ENCODE results near the gene TIMM10B.

TIMM10B gene

DNA sequence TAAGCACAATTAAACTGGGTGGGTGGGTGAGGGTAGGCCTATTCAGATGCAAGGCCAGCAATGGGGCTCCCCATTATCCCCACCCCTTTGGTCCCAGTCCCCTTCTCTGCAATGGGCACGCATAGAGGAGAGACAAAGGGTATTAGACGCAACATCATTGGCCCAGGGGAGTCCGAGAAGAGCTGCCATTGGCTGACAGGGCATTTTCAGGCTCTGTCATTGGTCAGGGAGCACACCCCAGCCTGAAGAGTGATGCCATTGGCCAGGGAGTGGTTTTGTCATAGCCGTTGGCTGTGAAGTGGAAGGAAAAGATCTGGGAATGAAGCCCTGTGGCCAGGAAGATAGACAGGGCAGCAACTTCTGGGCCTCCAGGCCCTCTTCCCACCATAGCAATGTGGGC is 4.7 kb upstream of the TIMM10B start:
- H2AFZ ChIP-seq (ENCODE audit: low read length), result no peak overlapping the region
- H3K4me1 ChIP-seq (ENCODE audit: insufficient read depth, low read length, severe bottlenecking), result peaks cover 17% of the 10 kb centered on the region
- no peak overlapping the region for H3K9ac ChIP-seq (ENCODE audit: low read length)
- H3F3A ChIP-seq (ENCODE audit: insufficient read depth, low read length), result no peaks in the 10 kb centered on the region
- H4K20me1 ChIP-seq (ENCODE audit: insufficient read depth, low read length), result no peaks in the 10 kb centered on the region
- no peak overlapping the region for H3K4me3 ChIP-seq (ENCODE audit: low read depth, low read length, poor library complexity, severe bottlenecking)
- H3K79me2 ChIP-seq (ENCODE audit: insufficient read depth, low read length), result peaks cover 8% of the 10 kb centered on the region
- no peak overlapping the region for H3K4me2 ChIP-seq (ENCODE audit: low read length)
- TF ChIP-seq, protein P1, sequence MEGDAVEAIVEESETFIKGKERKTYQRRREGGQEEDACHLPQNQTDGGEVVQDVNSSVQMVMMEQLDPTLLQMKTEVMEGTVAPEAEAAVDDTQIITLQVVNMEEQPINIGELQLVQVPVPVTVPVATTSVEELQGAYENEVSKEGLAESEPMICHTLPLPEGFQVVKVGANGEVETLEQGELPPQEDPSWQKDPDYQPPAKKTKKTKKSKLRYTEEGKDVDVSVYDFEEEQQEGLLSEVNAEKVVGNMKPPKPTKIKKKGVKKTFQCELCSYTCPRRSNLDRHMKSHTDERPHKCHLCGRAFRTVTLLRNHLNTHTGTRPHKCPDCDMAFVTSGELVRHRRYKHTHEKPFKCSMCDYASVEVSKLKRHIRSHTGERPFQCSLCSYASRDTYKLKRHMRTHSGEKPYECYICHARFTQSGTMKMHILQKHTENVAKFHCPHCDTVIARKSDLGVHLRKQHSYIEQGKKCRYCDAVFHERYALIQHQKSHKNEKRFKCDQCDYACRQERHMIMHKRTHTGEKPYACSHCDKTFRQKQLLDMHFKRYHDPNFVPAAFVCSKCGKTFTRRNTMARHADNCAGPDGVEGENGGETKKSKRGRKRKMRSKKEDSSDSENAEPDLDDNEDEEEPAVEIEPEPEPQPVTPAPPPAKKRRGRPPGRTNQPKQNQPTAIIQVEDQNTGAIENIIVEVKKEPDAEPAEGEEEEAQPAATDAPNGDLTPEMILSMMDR (IDR thresholded peaks at IDR 0.05; ENCODE audit: low read length), result no peak
- TF ChIP-seq EZH2 (IDR thresholded peaks at IDR 0.05; ENCODE audit: borderline replicate concordance, low read length), result no peak
- no peaks in the 10 kb centered on the region for H3K9me2 ChIP-seq (ENCODE audit: low read depth, low read length)
- no peaks in the 10 kb centered on the region for H3K9me3 ChIP-seq (ENCODE audit: low read length)
- peaks cover 40% of the 10 kb centered on the region for H3K36me3 ChIP-seq (ENCODE audit: insufficient read depth, low read length)
- no peaks in the 10 kb centered on the region for H3K27me3 ChIP-seq (ENCODE audit: insufficient read depth, low read length)
- no peak overlapping the region for H3K27ac ChIP-seq (ENCODE audit: low read depth, low read length, poor library complexity, severe bottlenecking)

DNA sequence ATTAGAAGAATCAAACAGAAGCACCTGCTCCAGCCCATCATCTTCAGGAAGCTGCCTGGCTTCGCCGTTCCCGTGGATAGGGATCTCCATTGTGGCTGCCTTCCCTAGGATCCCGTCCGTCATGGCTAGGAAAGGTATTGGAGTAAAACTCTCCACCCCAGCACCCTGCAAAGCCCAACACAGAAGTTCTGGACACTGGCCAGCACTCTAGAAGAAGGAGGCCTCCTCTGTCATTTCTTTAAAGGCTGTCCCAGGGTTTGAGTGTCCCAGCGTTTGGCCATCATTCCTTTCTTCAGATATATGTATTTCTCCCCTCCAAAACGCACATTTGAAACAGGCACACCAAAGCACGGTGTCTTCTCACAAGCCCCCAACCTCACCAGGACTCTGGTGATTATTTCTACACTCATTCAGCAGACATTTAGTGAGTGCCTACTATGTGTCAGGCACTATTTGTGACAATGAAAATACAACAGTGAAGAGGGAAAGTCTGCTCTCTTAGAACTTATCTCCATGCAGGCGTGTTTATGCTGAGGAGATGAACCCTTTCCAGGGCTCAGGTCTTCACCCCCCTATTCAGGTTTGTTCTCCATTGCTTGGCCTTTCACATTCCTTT is 894 bp upstream of the TIMM10B start:
- no peaks in the 10 kb centered on the region for H3K9me3 ChIP-seq (ENCODE audit: low read length)
- peak overlapping the region; percentile 98 for H3K9ac ChIP-seq (ENCODE audit: low read length)
- H2AFZ ChIP-seq (ENCODE audit: low read length), result no peak overlapping the region
- H3K4me2 ChIP-seq (ENCODE audit: low read length), result peak overlapping the region; percentile 98
- H3F3A ChIP-seq (ENCODE audit: insufficient read depth, low read length), result no peaks in the 10 kb centered on the region
- peaks cover 22% of the 10 kb centered on the region for H3K4me1 ChIP-seq (ENCODE audit: insufficient read depth, low read length, severe bottlenecking)
- no peaks in the 10 kb centered on the region for H3K27me3 ChIP-seq (ENCODE audit: insufficient read depth, low read length)
- H3K36me3 ChIP-seq (ENCODE audit: insufficient read depth, low read length), result peaks cover 73% of the 10 kb centered on the region
- peak overlapping the region; percentile 42 for H3K27ac ChIP-seq (ENCODE audit: low read depth, low read length, poor library complexity, severe bottlenecking)
- peak overlapping the region; percentile 96 for H3K4me3 ChIP-seq (ENCODE audit: low read depth, low read length, poor library complexity, severe bottlenecking)
- H3K9me2 ChIP-seq (ENCODE audit: low read depth, low read length), result no peaks in the 10 kb centered on the region
- peaks cover 28% of the 10 kb centered on the region for H3K79me2 ChIP-seq (ENCODE audit: insufficient read depth, low read length)
- TF ChIP-seq, protein P1 (IDR thresholded peaks at IDR 0.05; ENCODE audit: low read length), result no peak
- no peak for TF ChIP-seq EZH2 (IDR thresholded peaks at IDR 0.05; ENCODE audit: borderline replicate concordance, low read length)
- H4K20me1 ChIP-seq (ENCODE audit: insufficient read depth, low read length), result no peaks in the 10 kb centered on the region

DNA sequence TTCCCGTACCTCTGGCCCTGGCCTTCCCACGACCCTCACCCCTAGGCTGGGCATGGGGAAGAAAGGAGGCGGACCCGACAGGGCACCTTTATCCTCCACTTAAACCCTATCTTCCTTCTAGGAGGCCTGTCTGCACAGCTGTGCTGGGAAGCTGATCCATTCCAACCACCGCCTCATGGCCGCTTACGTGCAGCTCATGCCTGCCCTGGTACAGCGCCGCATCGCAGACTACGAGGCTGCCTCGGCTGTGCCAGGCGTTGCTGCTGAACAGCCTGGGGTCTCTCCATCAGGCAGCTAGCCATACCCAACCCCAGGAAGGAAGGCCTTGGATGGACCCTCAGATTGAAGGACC is 599 bp downstream of the TIMM10B start:
- peak overlapping the region; percentile 66 for H3K27ac ChIP-seq (ENCODE audit: low read depth, low read length, poor library complexity, severe bottlenecking)

More for the DNA sequence above, 599 bp downstream of the TIMM10B start:
- Histone ChIP-seq H4K20me1 (ENCODE audit: insufficient read depth, low read length) (no peaks in the 10 kb centered on the region), H3K9me2 (ENCODE audit: low read depth, low read length) (no peaks in the 10 kb centered on the region), H3K79me2 (ENCODE audit: insufficient read depth, low read length) (peaks cover 28% of the 10 kb centered on the region), H3K27me3 (ENCODE audit: insufficient read depth, low read length) (no peaks in the 10 kb centered on the region), H3K4me1 (ENCODE audit: insufficient read depth, low read length, severe bottlenecking) (peaks cover 22% of the 10 kb centered on the region), H3K9ac (ENCODE audit: low read length) (peak overlapping the region; percentile 98), H3K36me3 (ENCODE audit: insufficient read depth, low read length) (peaks cover 78% of the 10 kb centered on the region), H3K4me3 (ENCODE audit: low read depth, low read length, poor library complexity, severe bottlenecking) (peak overlapping the region; percentile 96), H3F3A (ENCODE audit: insufficient read depth, low read length) (no peaks in the 10 kb centered on the region), H2AFZ (ENCODE audit: low read length) (no peak overlapping the region), H3K9me3 (ENCODE audit: low read length) (no peaks in the 10 kb centered on the region), H3K4me2 (ENCODE audit: low read length) (peak overlapping the region; percentile 98)
- TF ChIP-seq EZH2 (IDR thresholded peaks at IDR 0.05; ENCODE audit: borderline replicate concordance, low read length), result no peak
- TF ChIP-seq, protein P1 (IDR thresholded peaks at IDR 0.05; ENCODE audit: low read length), result no peak
